ENCODE results near the gene DKC1.
"Not testable (repeated sequence)": the region's sequence is repeated elsewhere in the genome, so short reads cannot be mapped to it uniquely, and the experiment has no call there.

DKC1 gene

GRCh38 chrX:154822029-154822428 lies 59.4 kb downstream of the DKC1 start:
- DNase-seq = no peak

- DNase-seq = no peak
Measured at GRCh38 chrX:154824638-154825037, 62.0 kb downstream of the DKC1 start.

GRCh38 chrX:154825586-154825985 lies 62.9 kb downstream of the DKC1 start:
- not testable (repeated sequence) for DNase-seq

Measured in CD4-positive, alpha-beta T cell treated with Interferon gamma for 1 hour (primary cell).